ENCODE results near the gene TCF23.
A peak's percentile ranks its signal among the peaks of the same experiment; 100 is the strongest.
"Not testable (repeated sequence)": the region's sequence is repeated elsewhere in the genome, so short reads cannot be mapped to it uniquely, and the experiment has no call there.

Gene TCF23

GRCh38 chr2:27191070-27191829, 42.4 kb downstream of the TCF23 start:
- peak; percentile 35 for DNase-seq

DNA sequence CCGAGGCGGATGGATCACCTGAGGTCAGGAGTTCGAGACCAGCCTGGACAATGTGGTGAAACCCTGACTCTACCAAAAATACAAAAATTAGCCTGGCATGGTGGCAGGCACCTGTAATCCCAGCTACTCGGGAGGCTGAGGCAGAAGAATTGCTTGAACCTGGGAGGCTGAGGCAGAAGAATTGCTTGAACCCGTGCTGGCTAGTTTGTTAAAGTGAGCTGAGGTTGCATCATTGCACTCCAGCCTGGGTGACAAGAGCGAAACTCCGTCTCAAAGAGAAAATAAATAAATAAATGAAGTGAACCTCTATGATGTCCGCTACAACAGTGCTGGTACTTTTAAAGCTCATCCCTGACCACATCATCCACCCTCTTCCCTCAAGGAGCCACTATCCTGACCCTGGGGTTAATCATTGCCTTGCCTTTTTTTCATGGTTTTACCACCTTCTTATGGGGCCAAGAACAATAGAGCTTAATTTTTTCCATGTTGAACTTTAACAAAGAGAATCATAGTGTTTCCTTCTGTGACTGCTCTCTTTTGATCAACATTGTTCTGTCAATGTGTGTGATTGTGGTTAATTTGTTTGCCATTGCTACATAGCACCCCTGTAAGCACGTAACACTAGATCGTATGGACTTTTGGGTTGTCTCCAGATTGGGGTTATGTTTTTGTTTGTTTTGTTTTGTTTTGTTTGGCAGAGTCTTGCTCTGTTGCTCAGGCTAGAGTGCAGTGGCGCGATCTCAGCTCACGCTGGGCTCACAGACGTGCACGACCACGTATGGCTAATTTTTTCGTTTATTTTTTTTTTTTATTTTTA, 45.9 kb downstream of the TCF23 start:
- DNase-seq, result no peak

DNA sequence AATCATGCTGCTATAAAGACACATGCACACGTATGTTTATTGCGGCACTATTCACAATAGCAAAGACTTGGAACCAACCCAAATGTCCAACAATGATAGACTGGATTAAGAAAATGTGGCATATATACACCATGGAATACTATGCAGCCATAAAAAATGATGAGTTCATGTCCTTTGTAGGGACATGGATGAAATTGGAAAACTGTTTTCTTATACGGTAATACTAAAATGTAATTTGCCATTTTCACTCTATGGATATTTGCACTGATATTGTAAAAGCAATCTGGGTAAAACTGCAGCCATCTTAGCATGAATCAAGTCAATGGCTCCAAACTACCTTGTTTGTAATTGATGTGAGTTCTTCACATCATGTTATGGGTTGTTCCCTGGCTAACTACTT, 47.0 kb downstream of the TCF23 start:
- DNase-seq, result not testable (repeated sequence)

GRCh38 chr2:27198068-27198467, 49.3 kb downstream of the TCF23 start:
- not testable (repeated sequence) for DNase-seq

DNA sequence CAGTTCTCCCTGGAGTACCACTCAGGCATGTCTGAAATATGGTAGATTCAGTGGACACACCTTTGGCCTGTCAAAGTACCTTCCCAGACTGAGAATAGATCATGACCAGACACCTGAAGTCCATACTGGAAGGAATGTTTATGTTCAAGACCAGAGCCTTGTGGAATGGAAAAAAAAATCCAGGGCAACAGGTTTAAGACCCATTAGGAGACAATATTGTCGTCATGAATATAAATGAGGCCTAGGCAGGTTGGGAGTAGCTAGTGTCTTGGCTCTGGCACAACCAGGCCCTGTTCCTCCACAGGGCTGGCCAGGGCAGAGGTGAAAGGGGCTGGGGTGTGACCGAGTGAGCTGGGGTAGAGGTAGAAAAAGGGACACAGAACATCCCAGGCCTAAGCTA, 49.8 kb downstream of the TCF23 start:
- no peak for DNase-seq

DNA sequence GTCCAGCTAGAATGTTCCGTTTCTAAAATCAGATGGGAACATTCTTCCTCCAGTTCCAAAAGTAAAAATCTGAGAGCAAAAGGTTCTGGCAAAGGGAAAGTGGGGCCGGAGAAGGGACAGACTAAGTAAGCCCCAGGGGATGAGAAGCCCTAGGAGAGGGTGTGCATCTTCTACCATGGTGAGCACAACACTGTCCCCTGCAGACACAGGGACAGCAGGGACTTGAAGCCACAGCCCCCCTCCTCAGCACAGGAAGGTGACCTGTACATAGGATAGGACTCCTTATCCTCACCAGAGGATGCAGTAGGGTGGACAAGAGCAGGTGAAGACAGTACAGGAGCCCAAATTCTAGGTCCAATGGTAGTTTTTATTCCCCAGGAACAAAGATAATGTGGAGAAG, 50.4 kb downstream of the TCF23 start:
- no peak for DNase-seq

DNA sequence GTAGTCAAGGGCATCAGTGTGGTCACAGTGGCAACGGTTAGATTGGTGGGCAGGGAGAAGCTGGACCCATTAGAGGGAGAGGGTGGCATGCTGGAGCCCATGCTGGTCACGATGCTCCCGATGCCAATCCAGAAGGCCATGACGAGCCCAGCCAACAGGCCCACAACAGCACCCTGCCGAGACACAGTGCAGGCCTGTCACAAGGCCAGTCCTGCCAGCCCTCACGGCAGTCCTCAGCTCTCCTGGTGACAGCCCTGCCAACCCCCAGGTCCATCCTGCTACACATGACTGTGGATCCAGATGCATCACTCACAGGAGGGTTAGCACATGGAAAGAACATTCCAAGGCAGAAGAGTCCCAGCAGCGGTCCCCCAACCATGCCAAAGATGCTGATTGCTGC, 52.9 kb downstream of the TCF23 start:
- DNase-seq, result no peak

- no peak for DNase-seq
Measured at GRCh38 chr2:27202854-27203253, 54.0 kb downstream of the TCF23 start.

DNA sequence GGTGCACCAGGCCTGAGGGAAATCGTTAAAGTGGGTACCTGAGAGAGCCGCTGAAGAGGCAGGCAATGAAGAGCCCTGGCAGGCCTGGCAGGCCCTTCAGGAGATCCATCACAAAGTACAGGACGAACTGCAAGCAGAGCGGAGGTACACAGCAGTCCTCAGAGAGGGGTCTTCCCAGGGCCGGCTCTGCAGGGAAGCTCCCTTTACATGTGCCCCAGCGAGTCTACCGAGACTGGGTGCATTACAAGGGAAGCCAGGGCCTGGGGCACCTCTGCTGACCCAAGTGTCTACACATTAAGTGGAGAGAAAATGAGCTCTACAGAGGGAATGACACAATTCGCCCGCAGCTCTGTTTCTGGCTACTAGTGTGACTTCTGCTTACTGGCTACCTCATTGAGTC, 54.9 kb downstream of the TCF23 start:
- no peak for DNase-seq

DNA sequence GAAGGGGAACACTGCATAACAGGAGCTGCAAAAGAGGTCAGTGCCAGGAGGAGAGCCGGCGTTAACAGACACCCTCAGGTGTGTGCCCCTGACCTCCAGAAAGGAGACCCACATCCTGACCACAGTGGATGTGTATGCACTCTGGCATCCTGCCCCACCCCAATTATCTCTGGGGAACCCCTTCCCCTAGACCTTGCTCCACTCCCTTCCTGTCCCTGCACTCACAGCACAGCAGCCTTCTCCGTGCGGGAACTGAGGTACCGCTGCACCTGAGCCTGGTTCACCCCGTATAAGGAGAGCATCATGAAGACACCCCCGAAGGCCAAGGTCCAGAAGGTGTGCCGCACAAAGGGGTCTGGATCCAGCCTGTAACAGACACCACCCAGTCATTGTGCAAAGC, 55.8 kb downstream of the TCF23 start:
- no peak for DNase-seq

- DNase-seq, result no peak
Measured at GRCh38 chr2:27205206-27205605, 56.4 kb downstream of the TCF23 start.

DNA sequence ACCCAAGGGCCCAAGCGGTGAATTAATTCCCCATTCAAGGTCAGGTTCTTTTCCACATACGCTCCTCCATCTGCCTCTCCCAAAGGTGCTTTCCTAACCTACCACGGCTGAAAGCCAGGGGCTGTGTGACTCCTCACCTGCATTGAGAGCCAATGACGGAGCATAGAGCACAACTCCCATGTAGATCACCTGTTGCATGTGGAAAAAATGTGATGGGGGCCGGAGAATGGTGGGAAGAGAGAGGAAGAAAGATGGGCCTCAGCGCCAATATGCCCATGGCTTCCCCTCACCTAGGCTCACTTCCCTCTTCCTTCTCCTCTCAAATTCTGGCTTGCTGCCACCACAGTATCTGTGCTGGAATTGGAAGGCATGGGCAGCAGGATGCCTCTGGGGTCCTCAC, 57.5 kb downstream of the TCF23 start:
- no peak for DNase-seq

All from activated CD4-positive, alpha-beta T cell treated with anti-CD3 and anti-CD28 coated beads, Interleukin-2, amount 50 U/mL, for 1 hour (primary cell).